ENCODE measurements around the gene TMEM271.
"Not testable (repeated sequence)": the region's sequence is repeated elsewhere in the genome, so short reads cannot be mapped to it uniquely, and the experiment has no call there.

The TMEM271 gene

DNA sequence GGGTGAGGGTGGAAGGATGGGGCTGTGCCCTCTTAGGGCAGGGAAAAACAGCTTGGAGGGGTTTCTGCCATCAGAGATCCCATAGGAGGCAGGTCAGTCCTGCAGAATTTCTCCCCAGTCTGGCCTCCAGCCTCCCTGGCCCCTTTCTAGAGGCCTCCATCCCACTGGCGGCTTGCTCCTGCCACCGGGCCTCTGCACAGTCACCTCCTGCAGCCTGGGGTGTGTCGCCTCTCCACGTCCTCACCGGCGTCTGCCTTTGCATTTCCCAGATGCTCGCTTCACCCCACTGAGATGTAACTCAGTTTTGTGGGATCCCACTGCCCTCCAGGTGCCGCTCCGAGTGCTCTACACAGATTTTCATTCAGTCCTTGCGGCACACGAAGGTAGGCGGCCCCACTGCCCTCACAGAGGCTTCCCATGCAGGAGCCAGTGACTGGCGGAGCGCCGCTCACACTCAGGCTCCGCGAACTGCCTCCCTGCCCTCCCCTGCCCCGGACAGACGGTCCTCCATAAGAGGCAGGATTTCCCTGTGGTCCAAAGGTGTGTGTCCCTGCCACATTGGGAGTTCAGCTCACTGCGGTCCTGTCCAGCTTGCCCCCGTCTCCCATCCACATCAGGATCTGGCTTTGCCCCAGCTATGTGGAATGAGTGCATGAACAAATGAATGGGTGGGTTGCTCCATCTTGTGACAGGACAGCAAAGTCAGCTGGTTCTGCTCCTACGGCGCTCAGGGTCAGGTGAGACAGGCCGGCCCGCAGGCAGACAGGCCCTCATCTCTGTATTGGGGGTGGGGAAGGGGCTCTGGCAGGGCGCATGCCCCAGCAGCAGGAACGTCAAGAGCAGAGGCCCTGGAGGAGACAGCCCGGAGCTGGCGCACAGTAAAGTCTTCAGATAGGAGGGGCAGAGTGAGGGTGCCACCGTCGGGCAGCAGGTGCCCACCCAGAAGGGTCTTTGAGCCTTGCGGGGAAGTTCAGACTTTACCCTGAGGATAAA, 2.7 kb upstream of the TMEM271 start:
- no peak for DNase-seq

DNA sequence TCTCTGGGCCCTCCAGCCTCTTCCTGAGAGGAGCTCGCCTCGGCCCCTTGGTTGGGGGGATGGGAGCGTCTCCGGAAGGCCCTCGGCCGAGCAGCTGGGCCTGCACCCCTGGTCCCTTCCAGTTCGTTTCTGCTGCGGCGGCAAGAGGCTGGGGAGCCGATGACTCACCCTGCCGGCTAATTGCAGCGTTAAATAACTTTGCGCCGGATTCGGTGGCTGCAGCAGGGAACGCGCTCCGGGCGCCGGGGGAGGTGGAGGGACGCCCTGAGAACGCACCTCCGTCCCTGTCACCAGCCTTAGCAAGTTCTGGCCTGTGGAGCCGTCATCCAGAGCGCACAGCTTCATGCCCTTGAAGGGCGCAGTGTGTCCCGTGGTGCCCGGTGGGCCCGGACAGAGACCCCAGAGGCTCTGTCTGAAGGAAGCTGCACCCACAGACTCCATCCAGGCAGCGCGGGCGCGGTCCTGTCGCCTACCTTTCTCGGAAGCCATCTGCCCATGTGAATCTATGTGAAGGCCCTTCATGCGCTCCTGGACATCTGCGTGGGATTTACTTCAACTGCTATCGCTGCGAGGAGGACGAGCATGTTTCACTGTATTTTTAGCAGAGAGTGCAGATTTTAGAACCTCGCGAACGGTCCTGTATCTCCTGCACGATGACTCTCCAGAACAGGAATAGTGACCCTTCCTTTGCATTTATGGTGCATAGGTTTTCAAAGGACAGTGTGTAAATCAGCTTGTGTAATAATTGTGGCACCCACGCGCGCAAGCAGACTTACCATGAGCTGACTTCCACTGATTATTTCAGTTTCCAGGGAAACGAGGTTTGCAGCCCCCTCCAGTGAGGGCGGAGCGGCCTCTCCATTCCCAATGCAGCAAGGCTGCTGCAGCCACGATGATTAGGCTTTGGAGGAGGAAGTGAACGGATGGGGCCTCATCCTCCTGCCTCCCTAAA, 1.7 kb upstream of the TMEM271 start:
- no peak for DNase-seq

DNA sequence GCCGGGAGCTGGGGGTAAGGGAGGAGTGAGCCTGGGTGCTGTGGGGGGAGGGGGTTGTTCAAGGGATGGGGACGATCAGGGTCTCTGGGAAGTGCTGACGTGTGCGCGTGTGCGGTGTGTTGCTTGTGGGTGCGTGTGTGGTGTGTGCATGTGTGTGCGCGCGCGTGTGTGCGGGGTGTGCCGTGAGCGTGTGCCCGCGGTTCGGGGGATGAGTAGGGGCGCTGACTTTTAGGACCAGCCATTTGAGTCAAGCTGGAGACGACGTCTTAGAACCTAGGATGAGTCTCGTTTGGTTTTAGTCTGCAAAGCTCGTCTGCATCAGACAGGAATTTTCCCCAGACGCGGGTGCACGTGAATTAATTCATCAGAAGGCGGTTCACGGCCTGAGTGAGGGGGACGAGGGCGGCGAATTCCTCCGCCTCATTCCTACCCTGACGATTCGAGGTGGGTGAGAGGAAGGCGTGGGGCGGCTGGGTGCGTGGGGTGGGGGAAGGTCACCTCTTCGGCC, 950 bp upstream of the TMEM271 start:
- no peak for DNase-seq

DNA sequence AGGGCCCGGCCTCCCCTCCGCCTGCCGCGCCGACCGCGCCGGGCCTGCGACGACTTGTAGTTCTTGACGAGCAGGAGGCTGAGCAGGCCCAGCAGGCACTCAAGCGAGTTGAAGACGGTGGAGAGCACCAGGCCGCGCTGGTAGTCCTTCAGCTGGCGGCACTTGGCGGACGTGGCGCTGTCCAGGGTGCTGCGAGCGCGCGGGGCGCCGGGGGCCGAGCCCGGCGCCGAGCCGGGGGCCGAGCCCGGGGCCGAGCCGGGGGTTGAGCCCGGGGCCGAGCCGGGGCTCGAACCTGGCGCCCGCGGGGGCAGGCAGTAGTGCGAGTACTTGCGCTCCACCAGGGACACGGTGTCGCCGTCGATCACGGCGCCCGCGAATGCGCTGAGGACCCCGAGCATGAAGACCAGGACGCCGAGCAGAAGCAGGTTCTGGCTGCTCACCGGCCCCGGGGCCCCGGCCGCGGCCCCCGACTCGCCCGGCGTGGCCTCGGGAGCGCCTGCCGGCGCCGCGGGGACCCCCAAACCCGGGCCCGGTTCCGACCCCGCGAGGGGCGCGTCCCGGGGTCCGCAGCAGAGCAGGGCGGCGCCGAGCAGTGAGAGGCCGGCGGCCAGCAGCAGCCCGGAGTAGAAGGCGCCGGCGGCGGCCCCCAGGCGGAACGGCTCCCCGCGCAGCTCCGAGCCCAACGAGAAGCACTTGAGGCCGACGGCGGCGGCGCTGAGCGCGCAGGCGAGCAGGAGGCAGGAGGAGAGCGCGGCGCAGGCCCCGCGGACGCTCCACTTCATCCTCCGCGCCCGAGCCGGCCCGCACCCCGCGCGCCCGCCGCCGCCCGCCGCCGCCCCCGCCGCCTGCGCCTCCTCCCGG, 584 bp downstream of the TMEM271 start:
- DNase-seq = no peak

DNA sequence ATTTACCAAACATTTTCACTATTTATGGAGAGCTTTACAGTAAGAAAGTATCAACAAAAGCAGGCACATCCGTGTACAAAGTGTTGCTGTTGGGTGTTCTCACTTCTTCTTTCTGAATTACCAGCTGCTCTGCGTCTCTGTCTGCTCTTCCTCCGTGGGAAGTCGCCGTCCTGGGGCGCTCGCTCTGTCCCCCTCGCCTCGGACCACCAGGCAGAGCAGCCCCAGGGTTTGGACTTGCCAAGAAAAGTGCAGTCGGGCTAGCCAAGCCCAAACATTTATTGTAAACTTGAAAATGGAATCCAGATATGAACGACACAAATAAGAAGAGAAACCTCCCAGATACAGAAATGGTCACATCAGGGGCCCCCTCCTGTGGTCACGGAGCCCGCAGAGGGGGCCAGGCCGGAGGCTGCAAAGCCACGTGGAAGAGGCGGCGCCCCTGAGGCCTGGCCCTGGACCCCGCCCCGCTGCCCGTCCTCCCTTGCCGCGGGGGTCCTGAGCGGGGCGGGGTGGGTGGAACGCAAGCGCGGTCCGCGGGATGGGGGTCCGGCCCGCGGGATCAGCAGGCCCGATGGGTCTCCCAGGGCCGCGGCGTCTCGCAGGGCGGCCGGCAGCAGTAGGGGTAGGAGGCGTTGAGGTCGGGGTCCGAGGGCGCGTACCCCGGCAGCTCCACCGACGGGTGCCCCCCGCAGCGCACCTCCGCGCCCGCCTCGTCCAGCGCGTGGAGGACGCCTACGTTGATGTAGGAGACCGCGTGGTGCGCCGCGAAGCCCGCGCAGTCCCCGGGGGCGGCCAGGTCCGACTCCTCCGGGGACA, 1.5 kb downstream of the TMEM271 start:
- no peak for DNase-seq

DNA sequence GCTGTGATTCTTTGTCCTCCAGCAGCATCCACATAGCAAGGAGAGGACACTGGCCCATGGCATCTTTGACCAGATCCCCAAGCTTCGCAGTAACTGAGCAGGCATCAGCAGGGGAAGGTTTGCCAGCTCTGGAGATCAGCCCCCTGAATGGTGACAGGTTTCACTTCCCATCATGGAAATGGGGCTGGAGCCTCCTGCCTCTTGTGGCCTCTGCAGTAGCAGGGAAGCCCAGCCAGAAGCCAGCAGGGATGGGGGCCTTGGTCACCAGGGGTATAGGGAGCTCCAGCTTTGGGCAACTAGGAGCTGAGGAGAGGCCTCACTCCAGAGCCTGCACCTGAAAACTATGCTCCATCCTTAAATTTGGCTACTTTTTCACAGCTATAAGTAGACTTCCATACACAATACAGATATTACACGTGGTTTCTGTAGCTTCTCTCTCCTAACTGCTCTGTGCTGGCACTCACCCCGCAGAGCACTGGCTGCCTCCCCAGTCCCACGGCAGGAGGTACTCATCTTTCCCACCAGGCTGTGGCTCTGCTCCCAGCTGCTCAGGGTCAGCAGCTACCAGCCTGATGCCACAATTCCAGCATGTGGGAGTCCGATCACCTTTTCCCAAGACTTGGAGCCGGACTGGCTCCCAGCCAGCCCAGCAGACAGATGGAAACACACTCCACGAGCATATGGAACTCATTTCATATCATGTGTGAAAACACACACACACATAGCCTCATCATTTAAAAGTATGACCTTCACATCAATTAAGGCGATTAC, 2.8 kb downstream of the TMEM271 start:
- no peak for DNase-seq

DNA sequence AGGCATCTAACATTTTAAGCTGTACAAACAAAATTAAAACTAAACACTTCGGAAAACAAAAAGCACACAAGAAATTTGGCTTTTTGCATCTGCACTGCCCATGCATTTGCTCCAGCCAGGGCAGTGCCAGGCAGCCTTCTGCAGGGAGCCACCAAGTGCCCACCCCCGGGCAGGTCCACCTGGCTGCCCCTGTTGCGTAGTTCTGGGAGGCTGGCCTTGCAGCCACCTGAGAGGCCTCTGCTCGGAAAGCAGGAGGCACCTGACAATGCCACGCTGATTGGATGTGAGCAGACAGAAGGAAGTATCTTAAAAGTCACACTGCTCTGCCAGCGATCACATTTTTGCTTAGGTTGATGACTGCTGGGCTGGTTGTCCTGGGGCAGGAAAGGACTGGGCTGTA, 3.5 kb downstream of the TMEM271 start:
- no peak for DNase-seq

DNA sequence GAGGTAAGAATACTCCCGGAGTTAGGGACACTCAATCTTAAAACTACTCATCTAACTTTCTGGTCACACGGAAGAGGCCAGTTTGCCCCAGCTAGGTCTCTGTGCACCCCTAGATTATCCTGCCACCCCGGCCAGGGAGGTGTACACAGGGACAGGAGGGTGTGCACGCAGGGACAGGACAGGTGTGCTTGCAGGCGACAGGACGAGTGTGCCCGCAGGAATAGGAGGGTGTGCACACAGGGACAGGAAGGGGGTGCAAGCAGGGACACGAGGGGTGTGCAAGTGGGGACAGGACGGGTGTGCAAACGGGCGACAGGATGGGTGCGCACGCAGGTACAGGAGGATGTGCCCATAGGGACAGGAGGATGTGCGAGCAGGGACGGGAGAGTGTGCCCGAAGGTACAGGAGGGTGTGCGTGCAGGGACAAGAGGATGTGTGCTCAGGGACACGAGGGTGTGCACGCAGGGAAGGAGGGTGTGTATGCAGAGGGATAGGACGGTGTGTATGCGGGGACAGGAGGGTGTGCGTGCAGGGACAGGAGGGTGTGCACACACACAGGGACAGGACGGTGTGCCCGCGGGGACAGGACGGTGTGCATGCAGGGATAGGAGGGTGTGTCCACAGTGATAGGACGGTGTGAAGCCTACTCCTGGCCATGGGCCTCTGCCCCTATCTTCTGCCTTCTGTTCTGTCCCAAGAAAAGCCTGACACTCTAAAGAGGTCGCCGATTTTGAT, 4.1 kb downstream of the TMEM271 start:
- no peak for DNase-seq

DNA sequence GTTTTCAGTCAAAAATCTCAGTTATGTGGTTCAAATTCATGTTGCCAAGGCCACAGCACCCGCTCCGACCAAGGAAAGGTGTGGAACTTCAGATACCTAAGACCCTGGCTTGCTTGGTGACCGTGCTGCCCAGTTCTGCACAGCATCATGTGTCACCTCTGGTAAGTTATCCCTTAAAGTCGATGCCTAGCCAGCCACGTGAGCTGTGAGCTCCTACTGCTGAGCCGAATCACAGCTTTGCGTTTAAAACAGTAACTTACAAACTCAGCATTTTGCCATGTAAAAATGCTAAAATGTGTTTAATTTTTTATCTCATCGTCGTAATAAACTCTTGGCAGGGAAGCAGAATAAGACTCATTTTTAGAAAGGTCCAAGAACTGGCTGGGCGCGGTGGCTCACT, 5.3 kb downstream of the TMEM271 start:
- DNase-seq = no peak

DNA sequence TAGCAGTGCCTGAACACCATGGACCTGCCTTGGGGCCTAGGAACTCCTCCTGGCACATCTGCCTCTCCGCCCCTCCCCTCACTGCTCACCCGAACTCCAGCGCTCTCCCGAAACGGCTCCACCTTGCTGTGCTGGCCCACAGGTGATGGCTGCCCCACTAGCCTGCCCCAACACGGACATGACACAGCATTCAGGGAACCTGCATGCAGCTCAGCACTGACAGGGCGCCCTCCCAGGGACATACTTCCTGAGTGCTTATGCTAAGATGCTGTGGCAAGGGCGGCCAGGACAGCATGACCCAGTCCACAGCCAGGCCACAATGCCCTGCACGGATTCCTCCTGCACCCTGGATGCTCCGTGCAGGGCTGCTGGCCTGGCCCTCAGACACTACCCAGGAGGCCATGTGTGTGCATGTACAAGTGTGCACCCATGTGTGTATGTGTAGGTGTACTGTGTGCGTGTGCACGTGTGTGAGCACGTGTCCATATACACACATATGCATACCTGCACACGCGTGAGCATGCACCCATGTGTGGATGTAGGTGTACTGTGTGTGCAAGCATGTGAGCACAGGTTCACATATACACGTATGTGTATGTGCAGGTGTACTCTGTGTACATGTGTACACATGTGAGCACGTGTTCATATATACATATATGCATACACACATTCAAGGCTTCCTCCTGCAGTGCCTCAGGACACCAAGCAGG, 6.0 kb downstream of the TMEM271 start:
- DNase-seq = no peak

DNA sequence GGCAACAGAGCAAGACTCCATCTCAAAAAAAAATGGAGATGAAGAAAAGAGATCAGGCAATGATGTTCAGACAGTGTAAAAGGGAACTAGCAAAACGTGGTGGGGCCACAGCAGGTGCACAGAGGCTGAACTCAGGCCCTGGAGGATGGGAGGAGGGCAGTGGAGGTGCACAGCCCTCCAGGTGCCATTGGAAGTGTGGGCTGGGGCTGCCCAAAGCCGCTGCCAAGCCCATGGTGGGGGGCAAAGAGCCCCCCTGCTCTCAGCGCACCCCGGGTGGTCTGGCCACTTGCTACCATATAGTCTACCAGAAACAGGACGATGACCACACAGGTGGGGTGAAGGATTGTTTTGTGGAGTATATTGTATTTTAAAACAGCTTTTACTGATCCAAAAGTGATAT, 7.1 kb downstream of the TMEM271 start:
- DNase-seq = no peak

DNA sequence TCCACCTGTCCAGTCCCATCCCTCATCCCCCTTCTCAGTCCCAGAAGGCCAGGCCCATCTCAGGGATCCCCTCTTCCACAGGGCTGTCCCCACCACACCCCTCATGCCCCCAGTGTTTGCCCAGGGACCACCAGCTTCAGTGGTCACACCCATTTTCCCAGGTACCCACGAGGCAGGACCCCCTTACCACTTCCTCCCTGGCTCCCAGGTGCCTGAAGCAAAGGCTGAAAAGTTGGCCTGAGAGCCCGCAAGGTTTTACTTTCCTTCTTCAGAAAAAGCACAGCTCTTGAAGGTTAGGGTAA, 7.8 kb downstream of the TMEM271 start:
- no peak for DNase-seq

DNA sequence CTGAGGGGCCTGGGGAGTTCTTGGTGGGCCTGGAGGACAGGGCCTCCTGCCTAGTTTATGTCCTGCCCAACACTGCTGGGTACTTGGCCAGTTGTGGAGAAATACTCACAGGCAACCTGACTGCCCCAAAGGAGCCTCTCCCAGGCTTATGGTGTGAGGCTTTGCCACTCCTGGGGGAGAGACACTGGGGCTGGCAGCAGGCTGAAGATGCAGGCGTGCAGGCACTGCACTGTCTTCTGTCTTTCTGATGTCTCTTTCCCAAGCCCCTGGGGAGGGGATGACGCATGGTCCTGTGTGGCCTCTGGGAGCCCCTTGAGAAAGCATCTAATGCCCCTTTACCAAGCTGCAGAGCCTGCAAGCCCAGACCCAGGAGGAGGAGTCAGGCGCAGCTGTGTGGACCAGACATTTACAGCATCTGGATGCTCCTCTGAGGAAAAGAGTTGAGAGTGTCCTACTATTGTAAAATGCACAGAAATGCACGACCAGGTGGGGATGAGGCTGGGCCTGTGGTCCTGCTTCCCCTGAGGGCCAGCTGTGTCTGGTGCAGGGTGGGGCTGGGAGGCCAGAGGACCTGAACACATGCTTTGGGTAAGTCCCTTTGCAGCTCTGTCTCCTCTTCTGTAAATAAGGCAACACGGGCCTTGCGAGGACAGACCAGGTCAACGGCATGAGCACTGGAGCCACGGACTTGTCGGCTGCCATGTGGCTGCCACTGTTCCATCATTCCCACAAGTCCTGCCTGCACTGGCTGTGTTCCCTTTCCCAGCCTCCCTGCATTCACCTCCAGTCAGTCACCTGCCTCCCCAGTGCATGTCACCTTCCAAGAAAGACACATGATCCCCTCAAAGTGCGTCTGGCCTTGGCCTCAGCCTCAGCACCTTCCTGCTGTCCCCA, 8.4 kb downstream of the TMEM271 start:
- no peak for DNase-seq

DNA sequence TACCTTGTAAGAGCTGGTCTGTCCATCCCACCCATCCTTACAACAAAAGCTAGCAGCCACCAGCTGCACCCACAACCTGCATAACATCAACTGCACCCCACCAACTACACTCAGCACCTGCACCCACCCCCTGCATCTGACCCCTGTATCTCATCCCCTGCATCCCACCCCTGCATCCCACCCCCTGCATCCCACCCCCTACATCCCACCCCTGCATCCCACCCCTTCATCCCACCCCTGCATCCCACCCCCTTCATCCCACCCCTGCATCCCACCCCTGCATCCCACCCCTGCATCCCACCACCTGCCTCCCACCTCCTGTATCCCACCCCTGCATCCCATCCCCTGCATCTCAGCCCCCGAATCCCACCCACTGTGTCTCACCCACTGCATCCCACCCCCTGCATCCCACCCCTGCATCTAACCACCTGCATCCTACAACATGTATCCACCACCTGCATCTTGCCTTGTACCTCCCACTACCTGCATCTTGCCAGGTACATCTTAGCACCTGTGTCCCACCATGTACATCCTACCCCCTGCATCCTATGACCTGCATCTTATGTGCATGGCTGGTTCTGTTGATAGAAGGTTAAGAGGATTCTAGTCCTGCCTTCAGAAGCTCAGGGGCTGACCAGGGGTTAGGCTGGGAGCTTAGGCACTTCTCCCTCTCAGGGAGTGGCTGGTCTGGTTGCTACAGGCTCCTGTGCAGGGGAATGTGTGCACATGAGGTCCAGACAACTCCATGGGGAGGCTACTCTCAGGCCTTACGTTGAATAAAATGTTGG, 9.4 kb downstream of the TMEM271 start:
- no peak for DNase-seq

DNA sequence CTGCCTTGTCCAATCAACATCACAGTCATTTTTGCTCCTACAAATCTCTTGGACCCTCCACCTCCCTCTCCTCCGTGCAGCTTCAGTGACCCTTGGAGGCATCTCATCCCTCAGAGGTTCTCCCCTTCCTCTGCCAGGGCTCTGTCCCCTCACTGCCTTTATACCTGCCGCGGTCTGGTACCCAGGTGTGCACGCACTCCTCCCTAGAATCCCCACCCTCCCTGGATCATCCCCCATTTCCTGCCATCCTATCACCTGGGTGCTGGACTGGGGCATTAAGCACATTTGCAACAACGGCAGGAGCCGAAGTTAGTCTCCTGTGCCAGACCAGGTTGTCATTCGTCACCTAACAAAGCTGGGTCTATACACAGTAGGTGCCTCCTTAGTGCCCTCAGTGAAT, 10.1 kb downstream of the TMEM271 start:
- no peak for DNase-seq

DNA sequence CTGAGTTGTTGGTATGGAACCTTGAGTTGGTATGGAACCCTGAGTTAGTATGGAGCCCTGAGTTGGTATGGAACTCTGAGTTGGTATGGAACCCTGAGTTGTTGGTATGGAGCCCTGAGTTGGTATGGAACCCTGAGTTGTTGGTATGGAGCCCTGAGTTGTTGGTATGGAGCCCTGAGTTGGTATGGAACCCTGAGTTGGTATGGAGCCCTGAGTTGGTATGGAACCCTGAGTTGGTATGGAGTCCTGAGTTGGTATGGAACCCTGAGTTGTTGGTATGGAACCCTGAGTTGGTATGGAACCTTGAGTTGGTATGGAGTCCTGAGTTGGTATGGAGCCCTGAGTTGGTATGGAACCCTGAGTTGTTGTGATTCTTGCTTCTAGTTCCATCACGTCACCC, 10.5 kb downstream of the TMEM271 start:
- not testable (repeated sequence) for DNase-seq

DNA sequence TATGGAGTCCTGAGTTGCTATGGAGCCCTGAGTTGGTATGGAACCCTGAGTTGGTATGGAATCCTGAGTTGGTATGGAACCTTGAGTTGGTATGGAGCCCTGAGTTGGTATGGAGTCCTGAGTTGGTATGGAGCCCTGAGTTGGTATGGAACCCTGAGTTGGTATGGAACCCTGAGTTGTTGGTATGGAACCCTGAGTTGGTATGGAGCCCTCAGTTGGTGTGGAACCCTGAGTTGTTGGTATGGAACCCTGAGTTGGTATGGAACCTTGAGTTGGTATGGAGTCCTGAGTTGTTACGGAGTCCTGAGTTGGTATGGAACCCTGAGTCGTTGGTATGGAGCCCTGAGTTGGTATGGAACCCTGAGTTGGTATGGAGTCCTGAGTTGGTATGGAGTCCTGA, 13.6 kb downstream of the TMEM271 start:
- DNase-seq = not testable (repeated sequence)

DNA sequence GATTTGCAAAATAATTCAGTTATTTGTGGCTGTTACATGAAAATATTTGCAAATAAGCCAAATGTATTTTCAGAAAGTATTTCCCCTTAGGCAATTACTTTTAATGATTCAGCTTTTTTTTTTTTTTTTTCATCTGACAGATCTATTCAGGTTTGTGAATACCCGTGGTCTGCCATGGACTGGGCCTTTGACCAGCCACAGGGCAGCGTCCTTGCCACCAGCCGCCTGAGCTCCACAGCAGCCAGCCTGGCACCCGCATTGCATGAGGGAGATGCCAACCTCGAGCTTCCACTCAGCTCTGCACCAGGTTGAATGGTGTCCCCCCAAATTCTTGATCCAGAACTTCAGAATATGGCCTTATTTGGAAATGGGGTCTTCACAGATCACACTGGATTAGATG, 14.7 kb downstream of the TMEM271 start:
- DNase-seq = no peak
